CD4-positive, alpha-beta T cell treated with Interleukin-2 at 100 ng/mL for 4 hours (primary cell): ENCODE measurements around the gene ENDOU.
A peak's percentile ranks its signal among the peaks of the same experiment; 100 is the strongest.

Source experiments
- DNase-seq: peaks from one replicate; pipeline ENCODE4 v3.0.0-alpha.2; 2020; ENCODE audit warnings: low spot score

The ENDOU gene

DNA sequence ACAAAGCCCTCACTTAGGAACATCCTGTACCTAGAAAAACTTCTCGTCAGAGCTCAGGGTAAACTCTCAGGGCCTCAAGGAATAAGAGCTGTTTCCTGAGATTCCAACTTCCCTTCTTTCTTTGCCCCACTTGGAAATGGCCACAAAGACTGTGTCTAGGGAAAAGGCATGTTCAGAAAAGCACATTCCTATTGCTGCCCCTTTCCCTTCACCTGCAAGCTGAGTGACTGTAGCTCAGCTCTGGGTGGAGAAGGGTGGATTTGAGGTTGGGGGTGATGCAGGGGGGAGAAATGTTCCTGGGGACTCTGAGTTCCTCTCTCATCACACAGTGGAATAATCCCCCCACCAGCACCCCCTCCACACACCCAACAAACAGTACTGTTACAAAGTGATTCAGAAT, 6.8 kb downstream of the ENDOU start:
- no peak for DNase-seq

- peak; percentile 58 for DNase-seq
Observed at GRCh38 chr12:47717443-47718193, 7.7 kb downstream of the ENDOU start.

DNA sequence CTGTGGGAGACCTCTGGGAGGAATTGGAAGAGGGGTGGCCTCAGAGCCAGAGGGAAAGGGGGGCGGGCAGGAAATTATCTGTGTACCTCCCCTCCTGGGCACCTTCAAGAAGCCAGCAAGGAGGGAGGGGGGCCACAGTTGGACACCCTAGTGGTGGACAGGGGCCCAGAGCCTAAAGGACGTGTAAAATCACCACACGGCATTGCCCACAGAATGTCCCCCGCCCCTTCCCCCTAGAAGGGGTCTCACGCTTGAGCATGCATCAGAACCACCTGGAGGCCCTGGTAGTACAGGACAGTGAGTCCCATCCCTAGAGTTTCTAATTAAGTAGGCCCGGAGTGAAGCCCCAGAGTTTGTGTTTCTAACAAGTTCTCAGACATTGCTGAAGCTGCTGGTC, 8.2 kb downstream of the ENDOU start:
- no peak for DNase-seq

- no peak for DNase-seq
Observed at GRCh38 chr12:47715877-47716548, 9.3 kb downstream of the ENDOU start.

DNA sequence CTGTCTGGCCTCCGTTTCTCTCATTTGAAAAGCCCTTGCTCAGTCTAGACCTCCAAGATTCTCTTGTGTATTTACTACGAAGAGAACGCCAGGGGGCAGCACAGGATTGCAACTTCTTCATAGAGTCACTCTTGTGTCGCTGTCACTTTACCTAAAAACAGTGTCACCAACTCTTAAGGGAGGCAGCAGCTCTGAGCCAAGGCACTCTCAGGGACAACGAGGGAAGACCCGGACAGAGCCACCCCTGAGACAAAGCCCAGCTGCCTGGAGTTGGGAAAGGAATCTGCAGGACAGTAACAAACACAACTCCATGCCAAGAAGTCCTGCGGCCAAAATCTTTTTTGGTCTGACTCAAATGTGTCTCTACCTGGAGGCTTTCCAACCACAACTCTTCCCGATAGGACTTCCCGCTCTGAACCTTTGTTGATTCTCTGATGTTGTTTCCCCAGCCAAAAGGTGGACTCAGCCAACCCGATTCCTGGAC, 9.9 kb downstream of the ENDOU start:
- DNase-seq = peak; percentile 85

DNA sequence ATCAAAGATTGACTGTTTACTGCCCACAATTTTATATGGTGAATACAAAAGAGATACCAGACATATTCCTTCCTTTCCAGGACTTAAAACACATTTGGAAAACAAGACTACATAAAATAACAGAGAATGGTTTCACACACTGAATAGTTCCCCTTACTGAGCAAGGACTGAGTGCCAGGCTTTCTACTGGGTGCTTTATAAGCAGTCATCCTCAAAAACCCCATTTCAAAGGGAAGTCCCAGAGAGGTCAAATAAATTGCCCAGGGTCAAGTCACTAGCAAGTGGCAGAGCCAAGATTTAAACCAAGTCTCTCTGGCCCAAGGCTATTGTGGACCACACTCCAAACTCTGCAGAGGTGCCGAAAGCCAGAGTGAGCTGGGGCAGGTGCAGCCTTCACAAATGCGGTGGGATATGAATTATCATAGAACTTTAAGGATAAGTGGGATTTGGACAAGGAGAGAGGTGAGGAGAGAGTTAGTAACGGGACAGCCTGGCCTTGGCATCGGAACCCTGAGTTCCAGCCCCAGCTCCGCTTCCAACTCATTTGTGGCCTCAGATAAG, 10.4 kb downstream of the ENDOU start:
- no peak for DNase-seq

DNA sequence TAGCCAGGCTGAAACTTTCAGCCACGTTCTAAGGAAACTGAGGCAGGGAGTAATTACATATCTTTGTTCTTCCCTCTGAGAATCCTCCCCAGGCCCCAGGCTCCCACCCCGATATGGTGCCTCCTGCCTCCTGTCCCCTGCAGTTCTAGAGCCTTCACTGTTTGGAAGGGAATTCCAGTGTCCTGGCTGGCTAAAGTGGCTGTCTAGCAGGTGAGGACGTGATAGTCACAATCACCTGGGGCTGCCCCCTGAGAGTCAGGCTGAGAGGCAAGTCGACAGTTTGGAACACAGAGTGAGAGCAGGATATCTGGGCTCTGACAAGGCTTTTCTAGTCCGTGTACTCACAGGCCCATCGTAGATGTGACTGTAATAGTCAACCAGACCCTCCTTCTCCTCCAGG, 13.1 kb downstream of the ENDOU start:
- DNase-seq = no peak

GRCh38 chr12:47711448-47711847, 13.8 kb downstream of the ENDOU start:
- no peak for DNase-seq

- no peak for DNase-seq
Observed at GRCh38 chr12:47710278-47710677, 15.0 kb downstream of the ENDOU start.

DNA sequence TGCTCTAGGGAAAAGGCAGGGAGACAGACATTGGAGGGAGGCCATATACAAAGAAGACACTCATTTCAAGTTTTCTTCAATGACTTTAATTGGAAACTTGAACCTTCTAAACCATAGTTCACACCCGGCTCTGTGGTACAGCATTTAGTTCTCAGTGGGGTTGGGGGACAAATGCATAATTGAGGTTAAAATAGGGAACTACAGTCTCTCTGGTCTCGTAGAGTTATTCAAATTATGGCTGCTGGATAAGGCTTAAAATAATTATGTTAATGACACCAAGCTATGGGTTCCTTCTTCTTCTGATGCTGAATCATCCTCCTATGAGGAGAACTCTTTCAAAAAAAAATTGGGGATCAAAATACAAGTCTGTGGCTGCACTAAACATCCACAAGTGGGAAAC, 15.6 kb downstream of the ENDOU start:
- DNase-seq = no peak

- DNase-seq = no peak
Observed at GRCh38 chr12:47709237-47709636, 16.1 kb downstream of the ENDOU start.

DNA sequence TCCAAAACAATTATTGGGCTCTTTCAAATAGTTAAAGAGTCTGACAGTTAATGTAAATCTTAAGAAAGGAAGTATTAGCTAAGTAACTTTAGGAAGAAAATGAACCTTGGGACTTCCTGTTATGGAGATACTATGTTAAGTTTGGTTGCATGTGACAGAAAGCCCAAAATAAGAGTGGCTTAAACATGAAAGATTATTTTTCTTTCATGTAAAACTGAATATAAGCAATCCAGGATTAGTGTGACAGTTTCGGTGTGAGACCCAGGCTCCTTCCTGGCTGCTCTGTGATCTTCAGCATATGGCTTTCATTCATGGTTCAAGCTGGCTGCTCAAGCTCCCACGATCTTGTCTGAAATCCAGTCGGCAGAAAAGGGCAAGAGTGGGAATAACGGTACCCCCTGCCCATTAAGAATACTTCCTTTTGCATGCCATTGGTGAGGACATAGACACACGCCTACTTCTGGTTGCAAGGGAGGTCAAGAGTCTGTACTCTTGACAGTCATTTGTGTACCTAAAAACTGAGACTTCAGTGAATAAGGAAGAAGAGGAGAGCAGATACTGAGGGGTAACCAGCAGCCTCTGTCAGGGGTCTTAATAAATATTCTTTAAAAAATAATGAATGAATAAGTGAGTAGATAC, 17.3 kb downstream of the ENDOU start:
- no peak for DNase-seq

GRCh38 chr12:47707355-47707754, 17.9 kb downstream of the ENDOU start:
- no peak for DNase-seq

DNA sequence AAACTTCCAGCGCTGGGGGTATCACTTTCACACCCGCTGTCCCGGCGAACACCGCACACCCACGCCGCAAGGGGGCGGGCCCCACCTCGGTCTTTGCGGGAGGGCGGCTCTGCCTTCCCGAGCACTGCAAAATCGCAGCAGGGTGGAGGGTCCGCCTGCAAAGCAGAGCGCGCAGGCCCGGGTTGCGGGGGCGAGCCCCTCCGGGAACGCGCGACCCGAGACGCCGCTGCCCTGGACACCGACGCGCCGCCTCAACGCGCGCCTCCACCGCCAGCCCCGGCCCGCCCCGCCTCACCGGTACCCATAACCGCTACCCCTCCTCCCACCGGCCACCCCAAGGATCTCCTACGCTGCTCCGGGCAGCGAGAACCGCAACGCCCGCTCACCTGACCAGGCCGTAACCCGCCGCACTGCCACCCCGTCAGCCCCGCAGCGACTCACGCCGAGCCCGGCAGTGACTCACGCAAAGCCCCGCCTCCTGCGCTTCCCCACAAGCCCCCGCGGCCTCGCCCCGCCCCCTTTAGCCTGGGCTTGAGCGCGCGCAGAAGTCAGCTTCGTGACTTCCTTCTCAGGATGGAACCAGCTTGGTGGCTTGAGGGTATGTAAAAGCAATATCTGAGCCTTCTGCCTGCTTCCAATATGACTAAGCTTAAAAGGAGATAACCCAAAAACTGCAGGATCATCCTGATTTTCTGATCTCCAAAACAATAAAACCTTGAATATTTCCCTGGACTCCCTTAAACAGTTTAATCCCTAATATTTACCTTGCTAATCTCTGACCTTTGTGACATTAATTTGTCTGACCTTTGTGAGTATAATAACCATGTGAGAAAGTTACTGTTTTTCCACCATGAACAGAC, 19.5 kb downstream of the ENDOU start, which contains the start of gene RPAP3:
Gene RPAP3, minus strand, starts transcription at position 465 of the 860 bp plus-strand sequence. CDS start 3,190 bp downstream, outside the sequence.
- peak; percentile 96 for DNase-seq

DNA sequence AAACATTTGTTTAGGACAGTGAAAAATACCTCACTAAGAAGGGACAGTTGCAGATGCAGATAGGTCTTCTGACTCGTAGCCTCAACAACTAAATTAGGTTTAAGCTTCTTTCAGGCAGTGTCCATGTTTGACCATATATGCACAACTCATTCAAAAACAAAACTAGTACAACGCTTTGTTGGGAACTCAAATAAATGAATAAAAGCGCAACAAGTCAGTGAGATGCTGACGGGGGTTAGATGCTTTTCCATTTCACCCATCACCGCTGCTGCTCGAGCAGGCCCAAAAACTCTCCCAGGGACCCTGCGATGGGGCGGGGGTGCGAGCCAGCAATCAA, 20.1 kb downstream of the ENDOU start:
- DNase-seq = no peak

- DNase-seq = no peak
Observed at GRCh38 chr12:47704719-47705118, 20.6 kb downstream of the ENDOU start.

GRCh38 chr12:47700263-47700662, 25.0 kb downstream of the ENDOU start:
- DNase-seq = no peak

- DNase-seq = no peak
Observed at GRCh38 chr12:47698631-47699030, 26.7 kb downstream of the ENDOU start.

DNA sequence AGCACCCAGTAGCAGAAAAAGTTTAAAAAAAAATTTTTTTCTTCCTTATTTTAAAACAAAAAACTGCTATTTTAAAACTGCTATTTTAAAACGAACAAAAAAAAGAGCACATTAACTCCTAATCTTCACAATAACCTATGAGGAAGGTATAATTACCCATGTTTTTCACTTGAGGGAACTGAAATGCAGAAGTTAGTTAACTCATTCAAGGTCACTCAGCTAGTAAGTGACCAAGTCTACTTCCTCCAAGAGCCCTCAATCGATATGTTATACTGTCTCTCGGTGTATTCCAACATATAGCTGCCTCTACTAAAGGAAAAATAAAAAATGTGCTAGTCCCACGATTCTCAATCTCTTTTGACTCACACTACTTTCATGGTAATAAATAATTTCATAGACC, 27.2 kb downstream of the ENDOU start:
- no peak for DNase-seq

DNA sequence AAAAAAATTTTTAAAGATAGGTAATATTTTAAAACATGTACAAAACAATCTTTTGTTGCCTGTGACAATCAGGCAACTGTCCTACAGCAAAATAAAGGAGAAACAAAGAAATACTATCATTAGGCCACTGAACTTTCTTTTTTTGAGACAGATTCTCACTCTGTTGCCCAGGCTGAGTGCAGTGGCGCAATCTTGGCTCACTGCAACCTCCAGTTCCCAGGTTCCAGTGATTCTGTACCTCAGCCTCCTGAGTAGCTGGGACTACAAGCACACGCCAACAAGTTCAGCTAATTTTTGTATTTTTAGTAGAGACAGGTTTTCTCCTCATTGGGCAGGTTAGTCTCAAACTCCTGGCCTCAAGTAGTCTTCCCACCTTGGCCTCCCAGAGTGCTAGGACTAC, 36.1 kb downstream of the ENDOU start:
- no peak for DNase-seq

- no peak for DNase-seq
Observed at GRCh38 chr12:47687636-47688035, 37.7 kb downstream of the ENDOU start.
